C4-2B (cell line): ENCODE results near the gene PGM1.

Source experiments
- ZFX ChIP-seq: fragments of 450-650 bp; IDR thresholded peaks from 2 replicates; pipeline ENCODE4 v1.6.1; 2017
- TF ChIP-seq, protein P1 (sequence below): fragments of 450-650 bp; conservative IDR thresholded peaks from 2 replicates; pipeline ENCODE4 v1.5.1; 2017; ENCODE audit warnings: mild to moderate bottlenecking

GRCh38 chr1:63630238-63630637 is 37.0 kb downstream of the PGM1 start:
- TF ChIP-seq, protein P1, sequence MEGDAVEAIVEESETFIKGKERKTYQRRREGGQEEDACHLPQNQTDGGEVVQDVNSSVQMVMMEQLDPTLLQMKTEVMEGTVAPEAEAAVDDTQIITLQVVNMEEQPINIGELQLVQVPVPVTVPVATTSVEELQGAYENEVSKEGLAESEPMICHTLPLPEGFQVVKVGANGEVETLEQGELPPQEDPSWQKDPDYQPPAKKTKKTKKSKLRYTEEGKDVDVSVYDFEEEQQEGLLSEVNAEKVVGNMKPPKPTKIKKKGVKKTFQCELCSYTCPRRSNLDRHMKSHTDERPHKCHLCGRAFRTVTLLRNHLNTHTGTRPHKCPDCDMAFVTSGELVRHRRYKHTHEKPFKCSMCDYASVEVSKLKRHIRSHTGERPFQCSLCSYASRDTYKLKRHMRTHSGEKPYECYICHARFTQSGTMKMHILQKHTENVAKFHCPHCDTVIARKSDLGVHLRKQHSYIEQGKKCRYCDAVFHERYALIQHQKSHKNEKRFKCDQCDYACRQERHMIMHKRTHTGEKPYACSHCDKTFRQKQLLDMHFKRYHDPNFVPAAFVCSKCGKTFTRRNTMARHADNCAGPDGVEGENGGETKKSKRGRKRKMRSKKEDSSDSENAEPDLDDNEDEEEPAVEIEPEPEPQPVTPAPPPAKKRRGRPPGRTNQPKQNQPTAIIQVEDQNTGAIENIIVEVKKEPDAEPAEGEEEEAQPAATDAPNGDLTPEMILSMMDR: no peak
- TF ChIP-seq ZFX: no peak
